Measurements from ENCODE around the gene UROC1. TPM values are rescaled to one million over a fixed set of nuclear protein-coding genes. Genes with fewer than 3 reads are reported as not detected.

Gene UROC1
- total RNA-seq, 1 donor from 2014 or later = not detected

- no peak for TF ChIP-seq CTCF (IDR thresholded peaks at IDR 0.05)
- Histone ChIP-seq H3K27ac (no peak overlapping the region), H3K4me3 (no peak overlapping the region), H3K4me1 (peaks cover 0 to 5% of the 10 kb centered on the region in 2 donors), H3K36me3 (no peaks in the 10 kb centered on the region), H3K9me3 (no peaks in the 10 kb centered on the region), H3K27me3 (no peaks in the 10 kb centered on the region)
- intact Hi-C loops (cut with DNase I) = no loop called here
- DNase-seq (ENCODE audit: low spot score in 2 of 2) = no peak
These were observed 32.2 kb downstream of the UROC1 start for GRCh38 chr3:126485176-126485897.

GRCh38 chr3:126484662-126485061, 32.9 kb downstream of the UROC1 start:
- intact Hi-C loops (cut with DNase I) = no loop called here
- no peaks in the 10 kb centered on the region for H3K36me3 ChIP-seq
- TF ChIP-seq CTCF (IDR thresholded peaks at IDR 0.05) = no peak
- no peaks in the 10 kb centered on the region for H3K27me3 ChIP-seq
- peaks cover 0 to 5% of the 10 kb centered on the region in 2 donors for H3K4me1 ChIP-seq
- H3K4me3 ChIP-seq = no peak overlapping the region
- H3K9me3 ChIP-seq = no peaks in the 10 kb centered on the region
- DNase-seq (ENCODE audit: low spot score in 2 of 2) = no peak
- no peak overlapping the region for H3K27ac ChIP-seq

GRCh38 chr3:126484148-126484547, 33.4 kb downstream of the UROC1 start:
- no peak for TF ChIP-seq CTCF (IDR thresholded peaks at IDR 0.05)
- Histone ChIP-seq H3K4me1 (peaks cover 0 to 5% of the 10 kb centered on the region in 2 donors), H3K4me3 (no peak overlapping the region), H3K9me3 (no peaks in the 10 kb centered on the region), H3K27ac (no peak overlapping the region), H3K36me3 (no peaks in the 10 kb centered on the region), H3K27me3 (no peaks in the 10 kb centered on the region)
- intact Hi-C loops (cut with DNase I) = no loop called here
- no peak for DNase-seq (ENCODE audit: low spot score in 2 of 2)

- H3K9me3 ChIP-seq = no peaks in the 10 kb centered on the region
- no peak overlapping the region for H3K27ac ChIP-seq
- H3K4me1 ChIP-seq = peaks cover 0 to 5% of the 10 kb centered on the region in 2 donors
- TF ChIP-seq CTCF (IDR thresholded peaks at IDR 0.05) = no peak
- intact Hi-C loops (cut with DNase I) = no loop called here
- no peaks in the 10 kb centered on the region for H3K36me3 ChIP-seq
- H3K27me3 ChIP-seq = no peaks in the 10 kb centered on the region
- no peak overlapping the region for H3K4me3 ChIP-seq
- no peak for DNase-seq (ENCODE audit: low spot score in 2 of 2)
These were observed 34.2 kb downstream of the UROC1 start for GRCh38 chr3:126483321-126483761.

- intact Hi-C loops (cut with DNase I) = no loop called here
- peaks cover 0 to 3% of the 10 kb centered on the region in 2 donors for H3K4me1 ChIP-seq
- H3K4me3 ChIP-seq = no peak overlapping the region
- H3K36me3 ChIP-seq = no peaks in the 10 kb centered on the region
- no peak overlapping the region for H3K27ac ChIP-seq
- no peak for TF ChIP-seq CTCF (IDR thresholded peaks at IDR 0.05)
- no peaks in the 10 kb centered on the region for H3K27me3 ChIP-seq
- no peak for DNase-seq (ENCODE audit: low spot score in 2 of 2)
- H3K9me3 ChIP-seq = no peaks in the 10 kb centered on the region
These were observed 34.9 kb downstream of the UROC1 start for GRCh38 chr3:126482503-126483255.

Data from ascending aorta (tissue), 2 donors.